ENCODE results near the gene SLC25A5. TPM values are rescaled to one million over a fixed set of nuclear protein-coding genes. Genes with fewer than 3 reads are reported as not detected.

The SLC25A5 gene
- total RNA-seq, 3 donors from 2014 or later (not counting 1 experiment from before 2014, with no cell fraction given), result 148 to 182 (median 162) TPM

GRCh38 chrX:119468551-119469312 is 488 bp downstream of the SLC25A5 start:
- Mint-ChIP-seq H3K9me3 (no peaks in the 10 kb centered on the region), H3K4me1 (peaks cover 0 to 6% of the 10 kb centered on the region in 2 donors), H3K27ac (peak overlapping the region; percentile 87 to 92), H3K36me3 (no peaks in the 10 kb centered on the region), H3K27me3 (ENCODE audit: low read depth in 2 of 2) (no peaks in the 10 kb centered on the region), H3K4me3 (peak overlapping the region; percentile 89)
- Histone ChIP-seq H3K36me3 (ENCODE audit: control insufficient read depth, insufficient read depth, low read length) (peaks cover 16% of the 10 kb centered on the region), H3K4me1 (ENCODE audit: control insufficient read depth, insufficient read depth, low read length) (peaks cover 15% of the 10 kb centered on the region), H3K4me3 (ENCODE audit: low read length) (peak overlapping the region; percentile 98), H3K9me3 (ENCODE audit: control insufficient read depth, insufficient read depth, low read length) (no peaks in the 10 kb centered on the region), H3K27ac (ENCODE audit: low read length) (peak overlapping the region; percentile 97), H3K27me3 (ENCODE audit: control insufficient read depth, insufficient read depth, low read length) (no peaks in the 10 kb centered on the region)
- under 1% methylated on average over 78 of the region's 78 CpGs for WGBS (ENCODE audit: insufficient coverage)
- peak; percentile 85 to 92 for DNase-seq
- TF ChIP-seq CTCF (IDR thresholded peaks at IDR 0.05), result peak; percentile 69
- intact Hi-C loops (cut with micrococcal nuclease), result loop anchor here (5.0 kb wide), 2 partner anchors 231 to 404 kb away; partner anchors contain the start of genes NDUFA1, PGRMC1 and RNF113A
- peak; percentile 76 to 93 (median 78) for ATAC-seq

- H3K36me3 Mint-ChIP-seq, result no peaks in the 10 kb centered on the region
- intact Hi-C loops (cut with micrococcal nuclease), result loop anchor here (5.0 kb wide), 2 partner anchors 232 to 403 kb away; partner anchors contain the start of genes NDUFA1, PGRMC1 and RNF113A
- no peaks in the 10 kb centered on the region for H3K9me3 Mint-ChIP-seq
- no peaks in the 10 kb centered on the region for H3K27me3 ChIP-seq (ENCODE audit: control insufficient read depth, insufficient read depth, low read length)
- 0% methylated on average over 5 of the region's 8 CpGs for WGBS (ENCODE audit: insufficient coverage)
- H3K4me1 Mint-ChIP-seq, result peaks cover 0 to 6% of the 10 kb centered on the region in 2 donors
- peak overlapping the region; percentile 38 for H3K4me3 ChIP-seq (ENCODE audit: low read length)
- no peaks in the 10 kb centered on the region for H3K9me3 ChIP-seq (ENCODE audit: control insufficient read depth, insufficient read depth, low read length)
- H3K4me3 Mint-ChIP-seq, result peak overlapping the region; percentile 89
- H3K27me3 Mint-ChIP-seq (ENCODE audit: low read depth in 2 of 2), result no peaks in the 10 kb centered on the region
- ATAC-seq, result no peak
- no peak for DNase-seq
- H3K27ac ChIP-seq (ENCODE audit: low read length), result peak overlapping the region; percentile 78
- TF ChIP-seq CTCF (IDR thresholded peaks at IDR 0.05), result no peak
- peaks cover 16% of the 10 kb centered on the region for H3K36me3 ChIP-seq (ENCODE audit: control insufficient read depth, insufficient read depth, low read length)
- H3K27ac Mint-ChIP-seq, result peak overlapping the region; percentile 87 to 92
- H3K4me1 ChIP-seq (ENCODE audit: control insufficient read depth, insufficient read depth, low read length), result peaks cover 15% of the 10 kb centered on the region
Measured at GRCh38 chrX:119469313-119469635, 1.0 kb downstream of the SLC25A5 start.

GRCh38 chrX:119474615-119475388 is 6.6 kb downstream of the SLC25A5 start:
- H3K9me3 ChIP-seq (ENCODE audit: control insufficient read depth, insufficient read depth, low read length), result no peaks in the 10 kb centered on the region
- H3K4me3 ChIP-seq (ENCODE audit: low read length), result no peak overlapping the region
- intact Hi-C loops (cut with micrococcal nuclease), result no loop called here
- H3K27me3 ChIP-seq (ENCODE audit: control insufficient read depth, insufficient read depth, low read length), result no peaks in the 10 kb centered on the region
- H3K4me1 ChIP-seq (ENCODE audit: control insufficient read depth, insufficient read depth, low read length), result peaks cover 1% of the 10 kb centered on the region
- 93% methylated on average over 21 of the region's 23 CpGs for WGBS (ENCODE audit: insufficient coverage)
- Mint-ChIP-seq H3K27ac (no peak overlapping the region), H3K4me3 (no peak overlapping the region), H3K27me3 (ENCODE audit: low read depth in 2 of 2) (no peaks in the 10 kb centered on the region), H3K36me3 (no peaks in the 10 kb centered on the region), H3K4me1 (no peaks in the 10 kb centered on the region), H3K9me3 (no peaks in the 10 kb centered on the region)
- ATAC-seq (no peak), DNase-seq (no peak)
- no peak for TF ChIP-seq CTCF (IDR thresholded peaks at IDR 0.05)
- peaks cover 13% of the 10 kb centered on the region for H3K36me3 ChIP-seq (ENCODE audit: control insufficient read depth, insufficient read depth, low read length)
- H3K27ac ChIP-seq (ENCODE audit: low read length), result no peak overlapping the region

Data from natural killer cell (primary cell).